CD1c-positive myeloid dendritic cell (primary cell): ENCODE measurements around the gene CDH7.

Source experiments
- DNase-seq: peaks from one replicate; pipeline ENCODE4 v3.0.0-alpha.2; 2016; ENCODE audit errors: extremely low spot score

Gene CDH7

GRCh38 chr18:65907281-65907680 is 156.5 kb downstream of the CDH7 start:
- DNase-seq: no peak

- DNase-seq: no peak
Measured at GRCh38 chr18:65919018-65919417, 168.2 kb downstream of the CDH7 start.

- no peak for DNase-seq
Measured at GRCh38 chr18:65919663-65920062, 168.9 kb downstream of the CDH7 start.

- no peak for DNase-seq
Measured at GRCh38 chr18:65922103-65922502, 171.3 kb downstream of the CDH7 start.

GRCh38 chr18:65924904-65925303 is 174.1 kb downstream of the CDH7 start:
- DNase-seq: no peak

- no peak for DNase-seq
Measured at GRCh38 chr18:65934874-65935273, 184.1 kb downstream of the CDH7 start.

- DNase-seq: no peak
Measured at GRCh38 chr18:65936678-65937077, 185.9 kb downstream of the CDH7 start.

GRCh38 chr18:65937180-65937579 is 186.4 kb downstream of the CDH7 start:
- DNase-seq: no peak

GRCh38 chr18:65938592-65939372 is 188.0 kb downstream of the CDH7 start:
- DNase-seq: peak; percentile 38
